Hepatocyte (in vitro differentiated cells): ENCODE results near the gene PNO1. TPM values are rescaled to one million over a fixed set of nuclear protein-coding genes. Genes with fewer than 3 reads are reported as not detected.

Experiments
- DNase-seq: peaks from one replicate; pipeline ENCODE4 v3.0.0-alpha.2; 2016; ENCODE audit warnings: low spot score
- H2AFZ ChIP-seq: fragments of 200-600 bp; sonication (generic); 2 replicates; pipeline ENCODE4 v1.6.0; 2016; ENCODE audit warnings: antibody characterized with exemption, mild to moderate bottlenecking
- H3K27ac ChIP-seq: fragments of 200-600 bp; sonication (generic); 2 replicates; pipeline ENCODE4 v1.5.1; 2016; ENCODE audit warnings: mild to moderate bottlenecking
- H3K27me3 ChIP-seq: fragments of 200-600 bp; sonication (generic); 2 replicates; pipeline ENCODE4 v1.6.1; 2016
- H3K36me3 ChIP-seq: fragments of 200-600 bp; sonication (generic); replicated peaks from 2 replicates; pipeline ENCODE4 v1.5.1; 2016; ENCODE audit warnings: low read depth; ENCODE audit not compliant: insufficient read depth
- H3K4me1 ChIP-seq: fragments of 200-600 bp; sonication (generic); 2 replicates; pipeline ENCODE4 v1.5.1; 2016; ENCODE audit warnings: mild to moderate bottlenecking, moderate library complexity; ENCODE audit not compliant: insufficient read depth
- H3K4me2 ChIP-seq: fragments of 200-600 bp; sonication (generic); 2 replicates; pipeline ENCODE4 v1.6.0; 2016
- H3K4me3 ChIP-seq: fragments of 200-600 bp; sonication (generic); 2 replicates; pipeline ENCODE4 v1.5.1; 2016; ENCODE audit warnings: mild to moderate bottlenecking
- H3K79me2 ChIP-seq: fragments of 200-600 bp; sonication (generic); 2 replicates; pipeline ENCODE4 v1.6.0; 2017; ENCODE audit warnings: mild to moderate bottlenecking
- H3K9me2 ChIP-seq: fragments of 200-600 bp; sonication (generic); replicated peaks from 2 replicates; pipeline ENCODE4 v1.6.0; 2017; ENCODE audit warnings: mild to moderate bottlenecking; ENCODE audit not compliant: insufficient read depth
- H3K9me3 ChIP-seq: fragments of 200-600 bp; sonication (generic); 2 replicates; pipeline ENCODE4 v1.5.1; 2016; ENCODE audit warnings: low read depth, mild to moderate bottlenecking
- H4K20me1 ChIP-seq: fragments of 200-600 bp; sonication (generic); 2 replicates; pipeline ENCODE4 v1.6.0; 2016; ENCODE audit warnings: mild to moderate bottlenecking; ENCODE audit not compliant: insufficient read depth, poor library complexity, severe bottlenecking
- CTCF ChIP-seq: fragments of 200-600 bp; sonication (generic); IDR thresholded peaks from 2 replicates; pipeline ENCODE4 v1.5.1; 2016; ENCODE audit warnings: antibody characterized with exemption, mild to moderate bottlenecking; ENCODE audit not compliant: poor library complexity
- EZH2 ChIP-seq: fragments of 200-600 bp; sonication (generic); IDR thresholded peaks from 2 replicates; pipeline ENCODE4 v1.6.1; 2016; ENCODE audit warnings: antibody characterized with exemption, mild to moderate bottlenecking, borderline replicate concordance
- EZH2phosphoT487 ChIP-seq: fragments of 200-600 bp; sonication (generic); IDR thresholded peaks from one replicate; pipeline ENCODE4 v1.6.1; 2018; ENCODE audit warnings: antibody characterized with exemption, mild to moderate bottlenecking, low read depth, moderate library complexity; ENCODE audit not compliant: unreplicated experiment, severe bottlenecking
- WGBS: methylation state at CpG from one replicate; pipeline ENCODE4 v1.1.6; 2016; ENCODE audit warnings: low lambda C conversion rate; ENCODE audit errors: missing lambda C conversion rate; 5-methylcytosine and 5-hydroxymethylcytosine counted together
- polyA plus RNA-seq: library from polyadenylated mRNA; unstranded; fragments of >200 nt; fragmentation: Nextera tagmentation; extraction: Ambion mirVana; gene quantifications from 2 replicates; pipeline ENCODE4 v1.2.1, GENCODE V29; 2016
- total RNA-seq: library from RNA; depleted of rRNA; stranded (reverse); fragments of >200 nt; gene quantifications from 2 replicates; pipeline ENCODE4 v1.2.3, GENCODE V29; 2014

The PNO1 gene
- total and polyA plus RNA-seq, 2 experiments from 2014 or later, result 15.5 to 22.9 TPM

- WGBS, result 43% methylated on average over 2 of the region's 2 CpGs
- Histone ChIP-seq H3K4me3 (no peak overlapping the region), H3K9me2 (no peaks in the 10 kb centered on the region), H4K20me1 (no peaks in the 10 kb centered on the region), H3K4me1 (no peaks in the 10 kb centered on the region), H3K4me2 (no peak overlapping the region), H2AFZ (no peak overlapping the region), H3K27me3 (no peaks in the 10 kb centered on the region), H3K9me3 (no peaks in the 10 kb centered on the region), H3K79me2 (no peaks in the 10 kb centered on the region), H3K36me3 (no peaks in the 10 kb centered on the region), H3K27ac (no peak overlapping the region)
- TF ChIP-seq EZH2 (no peak), CTCF (no peak), EZH2phosphoT487 (no peak)
- DNase-seq, result no peak
These were observed 19.9 kb downstream of the PNO1 start for GRCh38 chr2:68177541-68177940.

- Histone ChIP-seq H3K4me1 (no peaks in the 10 kb centered on the region), H3K36me3 (no peaks in the 10 kb centered on the region), H3K4me3 (no peak overlapping the region), H3K27me3 (no peaks in the 10 kb centered on the region), H3K79me2 (no peaks in the 10 kb centered on the region), H3K27ac (no peak overlapping the region), H2AFZ (no peak overlapping the region), H3K9me3 (no peaks in the 10 kb centered on the region), H3K4me2 (no peak overlapping the region), H3K9me2 (no peaks in the 10 kb centered on the region), H4K20me1 (no peaks in the 10 kb centered on the region)
- 98% methylated on average over 3 of the region's 3 CpGs for WGBS
- DNase-seq, result no peak
- TF ChIP-seq CTCF (no peak), EZH2 (no peak), EZH2phosphoT487 (no peak)
These were observed 20.7 kb downstream of the PNO1 start for GRCh38 chr2:68178432-68178831.

- TF ChIP-seq EZH2, result no peak
- WGBS, result 88% methylated on average over 4 of the region's 4 CpGs
- no peak overlapping the region for H3K4me2 ChIP-seq
These were observed 21.4 kb downstream of the PNO1 start for GRCh38 chr2:68178954-68179627.

GRCh38 chr2:68182902-68183301 is 25.2 kb downstream of the PNO1 start:
- no peak for DNase-seq
- Histone ChIP-seq H3K4me3 (no peak overlapping the region), H4K20me1 (peaks cover 11% of the 10 kb centered on the region), H3K4me2 (no peak overlapping the region), H3K9me2 (no peaks in the 10 kb centered on the region), H3K27ac (no peak overlapping the region), H3K36me3 (no peaks in the 10 kb centered on the region), H3K27me3 (no peaks in the 10 kb centered on the region), H2AFZ (no peak overlapping the region), H3K4me1 (no peaks in the 10 kb centered on the region), H3K79me2 (peaks cover 16% of the 10 kb centered on the region), H3K9me3 (no peaks in the 10 kb centered on the region)
- 100% methylated on average over 1 of the region's 1 CpG for WGBS
- TF ChIP-seq EZH2phosphoT487, result no peak
- TF ChIP-seq EZH2, result no peak
- TF ChIP-seq CTCF, result no peak

More at GRCh38 chr2:68178954-68179627, 21.4 kb downstream of the PNO1 start:
- Histone ChIP-seq H3K27ac (no peak overlapping the region), H3K9me3 (no peaks in the 10 kb centered on the region), H3K9me2 (no peaks in the 10 kb centered on the region), H2AFZ (no peak overlapping the region), H3K79me2 (no peaks in the 10 kb centered on the region), H3K4me3 (no peak overlapping the region), H3K27me3 (no peaks in the 10 kb centered on the region), H4K20me1 (no peaks in the 10 kb centered on the region), H3K36me3 (no peaks in the 10 kb centered on the region), H3K4me1 (no peaks in the 10 kb centered on the region)
- no peak for DNase-seq
